Smooth muscle cell of bladder (primary cell): Measurements from ENCODE around the gene TSKU. TPM values are rescaled to one million over a fixed set of nuclear protein-coding genes. Genes with fewer than 3 reads are reported as not detected.

Experiments
- total RNA-seq: library from RNA; depleted of rRNA; stranded (reverse); fragments of >200 nt; gene quantifications from 2 replicates; pipeline ENCODE4 v1.2.3, GENCODE V29; 2014

The TSKU gene, protein sequence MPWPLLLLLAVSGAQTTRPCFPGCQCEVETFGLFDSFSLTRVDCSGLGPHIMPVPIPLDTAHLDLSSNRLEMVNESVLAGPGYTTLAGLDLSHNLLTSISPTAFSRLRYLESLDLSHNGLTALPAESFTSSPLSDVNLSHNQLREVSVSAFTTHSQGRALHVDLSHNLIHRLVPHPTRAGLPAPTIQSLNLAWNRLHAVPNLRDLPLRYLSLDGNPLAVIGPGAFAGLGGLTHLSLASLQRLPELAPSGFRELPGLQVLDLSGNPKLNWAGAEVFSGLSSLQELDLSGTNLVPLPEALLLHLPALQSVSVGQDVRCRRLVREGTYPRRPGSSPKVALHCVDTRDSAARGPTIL
- total RNA-seq = 14.1 and 19.5 TPM in 2 replicates

DNA sequence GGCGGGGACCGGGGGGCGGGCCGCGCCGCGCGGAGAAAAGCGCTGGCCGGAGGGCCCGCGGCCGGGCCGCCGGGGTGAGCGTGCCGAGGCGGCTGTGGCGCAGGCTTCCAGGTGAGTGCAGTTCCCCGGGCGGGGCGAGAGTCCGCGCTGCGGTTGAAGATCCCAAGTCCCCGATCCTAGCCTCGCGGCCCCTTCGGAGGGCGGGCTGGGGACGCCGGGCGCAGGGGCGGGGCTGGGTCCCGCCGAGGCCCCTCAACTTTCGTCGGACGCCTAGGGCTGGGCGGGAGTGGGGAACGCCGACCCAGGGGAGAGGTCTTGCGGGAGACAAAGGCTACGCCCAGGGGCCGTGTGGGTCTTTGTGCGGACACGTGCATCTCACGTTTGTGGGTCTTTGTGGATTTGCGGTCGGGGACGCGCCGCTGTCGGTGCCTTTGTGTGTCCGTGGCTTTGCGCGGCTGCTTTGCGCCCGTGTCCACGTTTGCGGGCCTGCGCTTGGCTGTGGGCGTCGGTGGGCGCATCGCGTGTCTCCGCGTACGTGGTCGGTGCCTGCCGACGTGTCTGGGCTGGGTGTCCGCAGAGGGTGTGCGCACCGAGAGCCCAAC, at the start of gene TSKU:
TSKU (plus strand) TSS at position 63 of the 602 bp plus-strand sequence. CDS start 12,261 bp downstream, outside the sequence.

Other genes with a start within 250 kb of the TSKU start
- gene LRRC32, start 112.6 kb upstream of the TSKU start, total RNA-seq = 15.9 and 66.8 TPM in 2 replicates
- 5.7 and 7.0 TPM in 2 replicates for gene ACER3, start 77.6 kb downstream of the TSKU start, total RNA-seq